Panc1 (cell line): ENCODE data around the gene SMPD1. TPM values are rescaled to one million over a fixed set of nuclear protein-coding genes. Genes with fewer than 3 reads are reported as not detected.

ENCODE experiments used
- ATAC-seq: fragments of 200-7000 bp; cut with Tn5 transposase; 2 replicates; pipeline ENCODE4 v1.9.1; 2020; ENCODE audit warnings: mild to moderate bottlenecking, moderate library complexity
- BruUV-seq: library from RNA; stranded (reverse); fragments of 400-500 nt; replicated peaks from 2 replicates; lab custom pipeline; 2021; lab: Mats Ljungman, UMichigan
- CTCF ChIA-PET: fragments of 300-600 bp; sonication (Branson Sonifier 250); formaldehyde crosslinking; loops from one replicate; lab custom pipeline; 2022; ENCODE audit warnings: antibody characterized with exemption; lab: Charles Lee
- POLR2A ChIA-PET: fragments of 300-600 bp; sonication (Branson Sonifier 250); formaldehyde crosslinking; loops from one replicate; lab custom pipeline; 2022; ENCODE audit warnings: antibody characterized with exemption; lab: Charles Lee
- DNase-seq: peaks from one replicate; pipeline ENCODE4 v3.0.0-alpha.2; 2010; ENCODE audit warnings: low read depth, low spot score
- H3K27ac ChIP-seq: 2 replicates; pipeline ENCODE4 v1.5.1; 2011; ENCODE audit warnings: mild to moderate bottlenecking, low read length, inconsistent platforms
- H3K27me3 ChIP-seq: fragments of 200-500 bp; sonication (Bioruptor generic); 2 replicates; pipeline ENCODE4 v1.6.0; 2014; ENCODE audit warnings: low read length, inconsistent platforms; ENCODE audit not compliant: control insufficient read depth, insufficient read depth
- H3K36me3 ChIP-seq: fragments of 200-500 bp; sonication (Bioruptor generic); 2 replicates; pipeline ENCODE4 v1.5.1; 2014; ENCODE audit warnings: inconsistent platforms, mild to moderate bottlenecking, low read length, moderate library complexity; ENCODE audit not compliant: control insufficient read depth, insufficient read depth
- H3K4me1 ChIP-seq: 2 replicates; pipeline ENCODE4 v1.5.1; 2011; ENCODE audit warnings: inconsistent platforms, mild to moderate bottlenecking, low read length, moderate library complexity; ENCODE audit not compliant: control insufficient read depth, insufficient read depth
- H3K4me3 ChIP-seq, 2 experiments: 2 replicates each; pipeline ENCODE4 v1.5.1; 2011 to 2012; ENCODE audit warnings: low read depth in 2 of 2, low read length in 2 of 2, mild to moderate bottlenecking in 2 of 2, inconsistent platforms in 1 of 2, moderate library complexity in 1 of 2
- H3K9me3 ChIP-seq: fragments of 200-500 bp; sonication (Bioruptor generic); 2 replicates; pipeline ENCODE4 v1.5.1; 2014; ENCODE audit warnings: low read depth, mild to moderate bottlenecking, inconsistent platforms, low read length, moderate library complexity; ENCODE audit not compliant: control insufficient read depth, insufficient read depth
- CTCF ChIP-seq: fragments of 450-650 bp; IDR thresholded peaks from 2 replicates; pipeline ENCODE4 v1.5.1; 2017; ENCODE audit warnings: mild to moderate bottlenecking
- POLR2AphosphoS5 ChIP-seq: IDR thresholded peaks from 2 replicates; pipeline ENCODE4 v1.6.1; 2012; ENCODE audit warnings: mild to moderate bottlenecking, low read depth, low read length, moderate library complexity
- REST ChIP-seq, 2 experiments: IDR thresholded peaks; 2 replicates each; pipeline ENCODE4 v1.6.1; 2011 to 2012; ENCODE audit warnings: low read depth in 2 of 2, control low read depth in 1 of 2, low read length in 1 of 2, mild to moderate bottlenecking in 1 of 2, moderate library complexity in 1 of 2; ENCODE audit not compliant: insufficient read depth in 1 of 2
- SIN3A ChIP-seq: IDR thresholded peaks from 2 replicates; pipeline ENCODE4 v1.6.1; 2012; ENCODE audit warnings: low read depth, mild to moderate bottlenecking, low read length, moderate library complexity, borderline replicate concordance; ENCODE audit not compliant: insufficient read depth
- TCF7L2 ChIP-seq: IDR thresholded peaks from 2 replicates; pipeline ENCODE4 v1.6.1; 2011; ENCODE audit warnings: mild to moderate bottlenecking, low read depth, low read length, inconsistent platforms
- in situ Hi-C: cut with HindIII; loops from 2 replicates; pipeline ENCODE4 v1.10.0; 2016; ENCODE audit warnings: low sequenced_read_pairs, low pct_unique_long_range_greater_than_20kb
- intact Hi-C: fragments of 100-400 bp; cut with micrococcal nuclease; formaldehyde crosslinking; loops from one replicate; pipeline ENCODE4 v1.10.0; 2022; ENCODE audit not compliant: unreplicated experiment
- total RNA-seq: library from RNA; stranded (reverse); gene quantifications from one replicate; pipeline ENCODE4 v1.2.1, GENCODE V29; 2021; ENCODE audit not compliant: unreplicated experiment

SMPD1 gene
- total RNA-seq, 1 experiment from 2014 or later: 20.0 TPM

GRCh38 chr11:6351782-6352382 lies 38.4 kb upstream of the SMPD1 start:
- ATAC-seq: no peak
- DNase-seq: no peak
- Histone ChIP-seq H3K4me3 (no peak overlapping the region), H3K27me3 (no peaks in the 10 kb centered on the region), H3K4me1 (no peaks in the 10 kb centered on the region), H3K27ac (no peak overlapping the region), H3K9me3 (no peaks in the 10 kb centered on the region), H3K36me3 (no peaks in the 10 kb centered on the region)
- POLR2A ChIA-PET: no interaction called here
- intact Hi-C loops: loop anchor here (2.0 to 5.0 kb wide), 3 partner anchors 55 to 329 kb away; no protein-coding TSS in a partner anchor
- TF ChIP-seq POLR2AphosphoS5 (no peak), TCF7L2 (no peak), REST (IDR thresholded peaks at IDR 0.05; ENCODE audit: insufficient read depth in 1 of 2, low read depth in 2 of 2, low read length in 1 of 2) (no peak), CTCF (no peak), SIN3A (no peak)
- no TSS peak for BruUV-seq
- CTCF ChIA-PET: interaction anchor here (1.0 to 4.5 kb wide), 2 partner anchors 11 to 101 kb away, joined by 4 to 31 read pairs; no protein-coding TSS in a partner anchor
- in situ Hi-C loops: no loop called here

GRCh38 chr11:6353367-6353987 lies 36.8 kb upstream of the SMPD1 start:
- H3K4me3 ChIP-seq: no peak overlapping the region
- H3K27me3 ChIP-seq: no peaks in the 10 kb centered on the region
- no peak overlapping the region for H3K27ac ChIP-seq
- intact Hi-C loops: loop anchor here (2.0 to 5.0 kb wide), 3 partner anchors 56 to 331 kb away; no protein-coding TSS in a partner anchor
- CTCF ChIA-PET: interaction anchor here (0.6 to 4.5 kb wide), 10 partner anchors 10 to 102 kb away, joined by 3 to 31 read pairs (median 3); no protein-coding TSS in a partner anchor
- TF ChIP-seq SIN3A (no peak), CTCF (peak; percentile 99), POLR2AphosphoS5 (no peak)
- H3K9me3 ChIP-seq: no peaks in the 10 kb centered on the region
- POLR2A ChIA-PET: interaction anchor here (0.5 kb wide), 1 partner anchor 9 kb away, joined by 4 read pairs; no protein-coding TSS in a partner anchor
- ATAC-seq (peak; percentile 86), DNase-seq (peak; percentile 55)
- H3K4me1 ChIP-seq: no peaks in the 10 kb centered on the region
- H3K36me3 ChIP-seq: no peaks in the 10 kb centered on the region
- in situ Hi-C loops: no loop called here
- BruUV-seq: no TSS peak
